Ovary (tissue), 9 donors: Measurements from ENCODE around the gene PTCH2. TPM values are rescaled to one million over a fixed set of nuclear protein-coding genes. Genes with fewer than 3 reads are reported as not detected.

Experiments used
- DNase-seq, 5 donors: peaks; one replicate each; pipeline ENCODE4 v3.0.0-alpha.2; 2019 to 2020
- H3K27ac ChIP-seq, 2 donors: fragments of 200-600 bp; one replicate each; pipeline versions ENCODE4 v1.5.1 to v1.8.0; 2019 to 2022
- H3K27me3 ChIP-seq: fragments of 200-600 bp; one replicate; pipeline ENCODE4 v1.8.0; 2022
- H3K36me3 ChIP-seq: fragments of 200-600 bp; sonication (generic); one replicate; pipeline ENCODE4 v1.5.1; 2019
- H3K4me1 ChIP-seq: one replicate; pipeline ENCODE4 v1.8.1; 2013; ENCODE audit warnings: mild to moderate bottlenecking, moderate library complexity; ENCODE audit not compliant: insufficient read depth
- H3K4me3 ChIP-seq: fragments of 200-600 bp; sonication (generic); one replicate; pipeline ENCODE4 v1.5.1; 2017
- H3K9me3 ChIP-seq, 2 donors: fragments of 200-600 bp in 1 of 2; sonication (generic) in 1 of 2; one replicate each; pipeline versions ENCODE4 v1.5.1 to v1.8.1; 2013 to 2019; ENCODE audit warnings: mild to moderate bottlenecking in 1 of 2, moderate library complexity in 1 of 2
- EP300 ChIP-seq: sonication (generic); formaldehyde crosslinking; IDR thresholded peaks from one replicate; pipeline ENCODE4 v1.6.1; 2017; ENCODE audit warnings: antibody characterized with exemption
- POLR2A ChIP-seq: fragments of 450-650 bp; IDR thresholded peaks from one replicate; pipeline ENCODE4 v1.6.1; 2017; ENCODE audit warnings: antibody characterized with exemption, mild to moderate bottlenecking, moderate library complexity
- WGBS, 3 donors: extraction: QIAGEN DNeasy Blood & Tissue Kit in 1 of 3; methylation state at CpG; one replicate each; pipeline versions ENCODE4 v1.1.5 to v1.1.7; 2013 to 2017; 5-methylcytosine and 5-hydroxymethylcytosine counted together
- intact Hi-C, 4 donors: fragments of 100-400 bp; cut with DNase I; formaldehyde crosslinking; loops; one replicate each; pipeline versions ENCODE4 v1.11.0 to v1.15.1; 2022 to 2023
- polyA plus RNA-seq, 2 donors: library from polyadenylated mRNA; stranded (reverse); fragments of 200-250 nt in 1 of 2; fragments of 350-450 nt in 1 of 2; fragmentation: Illumina TruSeq in 1 of 2; extraction: RNeasy Lipid Tissue Mini Kit (QIAGEN cat#74804) in 1 of 2; gene quantifications; one replicate each; pipeline ENCODE4 v1.2.3, GENCODE V29; 2013 to 2014
- total RNA-seq, 7 donors: library from RNA; depleted of rRNA in 2 of 7; stranded (reverse); fragments of >200 nt in 2 of 7; fragmentation: NEBNext Ultra II Directional in 3 of 7; extraction: Animal tissue kit (Norgen Biotek cat#: 25700) in 3 of 7; gene quantifications; one replicate each; pipeline versions ENCODE4 v1.1.0 to v1.2.4, GENCODE V29; 2016 to 2023
- TF ChIP-seq, protein P1 (sequence below), 3 donors: fragments of 450-650 bp in 2 of 3; fragments of 200-600 bp in 1 of 3; IDR thresholded peaks; one replicate each; pipeline versions ENCODE4 v1.5.1 to v1.8.0; 2016 to 2022; ENCODE audit warnings: antibody characterized with exemption in 3 of 3, mild to moderate bottlenecking in 1 of 3
- donor health status: DM: no; HTN: no; CAD: no; lungs with moderate emphysema.
- donor health status: DM: no; HTN: no; CAD: no.
- donor health status: Bipolar disorder and iron deficiency.
- donor health status: DM: yes; HTN: yes; CAD: no.
- donor health status: DM: no; HTN: no; CAD: no.
- donor health status: DM: yes; HTN: yes; CAD: no.

PTCH2 gene
- total and polyA plus RNA-seq, 9 donors: 1.8 to 21.2 (median 10.7) TPM

DNA sequence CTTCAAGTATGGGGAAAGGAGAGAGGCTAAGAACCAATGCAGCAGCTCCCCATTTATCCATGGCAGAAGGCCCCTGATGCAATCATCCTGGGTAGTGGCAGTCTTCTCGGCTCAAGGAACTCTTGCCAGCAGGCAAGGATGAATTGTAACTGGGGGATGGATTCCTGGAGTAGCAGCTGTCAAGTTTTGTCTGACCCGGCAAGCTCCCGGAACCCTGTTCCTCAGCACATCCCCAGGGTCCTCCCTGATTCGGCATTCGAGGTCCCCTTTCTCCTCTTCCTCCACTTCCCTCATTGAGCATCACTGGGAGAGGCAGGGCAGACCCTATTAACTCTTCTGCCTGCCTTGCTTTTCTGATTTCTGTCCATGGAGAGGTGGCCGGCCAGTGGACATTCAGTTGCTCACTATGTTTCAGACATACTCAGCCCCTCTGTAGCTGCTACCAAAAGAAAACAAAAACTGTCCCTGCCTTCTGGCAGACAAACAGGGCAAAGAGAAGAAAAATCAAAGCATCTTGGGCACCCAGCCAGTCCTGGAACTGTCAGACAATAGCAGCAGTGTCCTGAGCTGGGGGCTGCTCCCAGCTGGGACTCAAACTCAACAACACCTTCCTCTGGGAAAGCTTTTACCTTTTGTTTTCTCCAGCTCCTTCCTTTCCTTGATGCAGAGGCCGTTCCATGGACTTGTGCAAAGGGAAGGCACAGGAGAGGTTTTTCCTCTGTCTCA, 5.6 kb upstream of the PTCH2 start:
- no peak for DNase-seq
- no peaks in the 10 kb centered on the region for H3K27me3 ChIP-seq
- intact Hi-C loops: loop anchor here in 1 of 4 donors (10.0 kb wide), 1 partner anchor 156 kb away; no protein-coding TSS in a partner anchor
- no peaks in the 10 kb centered on the region for H3K9me3 ChIP-seq
- no peaks in the 10 kb centered on the region for H3K36me3 ChIP-seq
- peak overlapping the region in 1 of 2 donors; percentile 17 for H3K27ac ChIP-seq
- WGBS, 3 donors: 66 to 78% (median 72%) methylated on average over 7 of the region's 7 CpGs
- H3K4me1 ChIP-seq: peaks cover 22% of the 10 kb centered on the region
- TF ChIP-seq, protein P1, sequence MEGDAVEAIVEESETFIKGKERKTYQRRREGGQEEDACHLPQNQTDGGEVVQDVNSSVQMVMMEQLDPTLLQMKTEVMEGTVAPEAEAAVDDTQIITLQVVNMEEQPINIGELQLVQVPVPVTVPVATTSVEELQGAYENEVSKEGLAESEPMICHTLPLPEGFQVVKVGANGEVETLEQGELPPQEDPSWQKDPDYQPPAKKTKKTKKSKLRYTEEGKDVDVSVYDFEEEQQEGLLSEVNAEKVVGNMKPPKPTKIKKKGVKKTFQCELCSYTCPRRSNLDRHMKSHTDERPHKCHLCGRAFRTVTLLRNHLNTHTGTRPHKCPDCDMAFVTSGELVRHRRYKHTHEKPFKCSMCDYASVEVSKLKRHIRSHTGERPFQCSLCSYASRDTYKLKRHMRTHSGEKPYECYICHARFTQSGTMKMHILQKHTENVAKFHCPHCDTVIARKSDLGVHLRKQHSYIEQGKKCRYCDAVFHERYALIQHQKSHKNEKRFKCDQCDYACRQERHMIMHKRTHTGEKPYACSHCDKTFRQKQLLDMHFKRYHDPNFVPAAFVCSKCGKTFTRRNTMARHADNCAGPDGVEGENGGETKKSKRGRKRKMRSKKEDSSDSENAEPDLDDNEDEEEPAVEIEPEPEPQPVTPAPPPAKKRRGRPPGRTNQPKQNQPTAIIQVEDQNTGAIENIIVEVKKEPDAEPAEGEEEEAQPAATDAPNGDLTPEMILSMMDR (IDR thresholded peaks at IDR 0.05): no peak
- TF ChIP-seq EP300 (no peak), POLR2A (no peak)
- no peak overlapping the region for H3K4me3 ChIP-seq

DNA sequence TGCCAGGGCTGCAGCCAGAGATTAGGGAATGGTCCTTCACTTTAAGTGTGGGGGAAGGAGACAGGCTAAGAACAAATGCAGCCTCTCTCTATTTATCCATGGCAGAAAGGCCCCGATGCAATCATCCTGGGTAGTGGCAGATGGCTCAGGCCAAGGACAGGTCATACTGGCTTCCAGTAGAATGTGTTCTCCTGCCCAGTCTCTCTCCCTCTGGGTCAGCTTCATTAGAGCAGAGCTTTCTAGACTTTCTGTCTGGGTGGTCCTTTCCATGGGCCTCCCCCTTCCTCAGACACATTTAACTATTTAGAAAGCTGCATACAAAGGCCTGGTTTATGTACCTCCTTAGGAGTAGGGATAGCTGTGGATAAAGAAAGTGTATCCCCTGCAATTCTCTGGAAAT, 4.8 kb upstream of the PTCH2 start:
- H3K36me3 ChIP-seq: no peaks in the 10 kb centered on the region
- peak in 4 of 5 donors; percentile 37 to 66 (median 54) for DNase-seq
- intact Hi-C loops: loop anchor here in 1 of 4 donors (10.0 kb wide), 1 partner anchor 157 kb away; no protein-coding TSS in a partner anchor
- peaks cover 24% of the 10 kb centered on the region for H3K4me1 ChIP-seq
- 0 to 18% (median 9%) methylated on average over 1 of the region's 1 CpG for WGBS, 3 donors
- peak overlapping the region in 1 of 2 donors; percentile 17 for H3K27ac ChIP-seq
- no peak overlapping the region for H3K4me3 ChIP-seq
- no peaks in the 10 kb centered on the region for H3K27me3 ChIP-seq
- TF ChIP-seq EP300 (no peak), POLR2A (no peak)
- TF ChIP-seq, protein P1 (IDR thresholded peaks at IDR 0.05): no peak
- no peaks in the 10 kb centered on the region for H3K9me3 ChIP-seq

DNA sequence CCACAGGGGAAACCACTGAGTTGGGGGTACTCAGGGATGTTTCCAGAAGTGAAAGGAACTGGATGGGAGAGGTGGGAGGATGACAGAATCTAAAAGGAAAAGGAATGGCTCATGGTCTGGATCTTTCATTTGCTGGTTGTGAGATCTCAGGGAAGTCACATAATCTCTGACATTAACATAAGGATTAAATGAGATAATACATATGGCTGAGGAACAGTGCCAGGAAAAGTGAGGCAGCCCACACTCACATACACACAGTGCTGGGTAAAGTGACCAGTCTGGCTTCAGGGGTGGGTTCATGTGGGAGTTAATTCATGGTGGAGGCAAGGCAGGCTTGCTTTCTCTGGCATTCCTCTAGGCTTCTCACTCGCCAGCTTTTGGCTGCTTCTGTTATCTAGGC, 3.9 kb upstream of the PTCH2 start:
- Histone ChIP-seq H3K27me3 (no peaks in the 10 kb centered on the region), H3K36me3 (no peaks in the 10 kb centered on the region), H3K4me3 (no peak overlapping the region), H3K9me3 (no peaks in the 10 kb centered on the region), H3K27ac (no peak overlapping the region), H3K4me1 (peaks cover 24% of the 10 kb centered on the region)
- WGBS, 3 donors: 21 to 59% (median 28%) methylated on average over 1 of the region's 1 CpG
- DNase-seq: no peak
- intact Hi-C loops: loop anchor here in 1 of 4 donors (10.0 kb wide), 1 partner anchor 158 kb away; no protein-coding TSS in a partner anchor
- no peak for TF ChIP-seq EP300
- TF ChIP-seq POLR2A: no peak
- TF ChIP-seq, protein P1 (IDR thresholded peaks at IDR 0.05): no peak

DNA sequence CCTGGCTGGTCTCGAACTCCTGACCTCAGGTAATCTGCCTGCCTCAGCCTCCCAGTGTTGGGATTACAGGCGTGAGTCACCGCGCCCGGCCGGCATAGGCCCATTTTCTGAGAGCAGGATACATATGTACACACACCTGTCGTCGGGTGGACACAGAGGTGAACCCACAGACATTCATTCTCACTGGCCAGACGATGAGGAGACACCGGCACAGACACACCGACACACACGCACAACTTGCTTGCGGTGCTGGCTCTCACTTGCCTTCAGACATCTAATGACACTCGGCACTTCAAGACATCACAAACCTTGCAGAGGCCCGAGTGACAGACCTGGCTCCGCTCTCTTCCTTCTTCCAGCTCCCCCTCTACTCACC, 579 bp downstream of the PTCH2 start:
- TF ChIP-seq, protein P1 (IDR thresholded peaks at IDR 0.05): no peak
- TF ChIP-seq EP300 (no peak), POLR2A (no peak)
- H3K36me3 ChIP-seq: no peaks in the 10 kb centered on the region
- peak overlapping the region; percentile 55 for H3K4me3 ChIP-seq
- H3K9me3 ChIP-seq: no peaks in the 10 kb centered on the region
- 12 to 21% (median 17%) methylated on average over 15 to 16 of the region's 16 CpGs for WGBS, 3 donors
- intact Hi-C loops: loop anchor here in 1 of 4 donors (10.0 kb wide), 1 partner anchor 162 kb away; no protein-coding TSS in a partner anchor
- no peak for DNase-seq
- no peaks in the 10 kb centered on the region for H3K27me3 ChIP-seq
- H3K4me1 ChIP-seq: peaks cover 11% of the 10 kb centered on the region
- H3K27ac ChIP-seq: peak overlapping the region; percentile 32 to 33
